MV-4-11 (cell line): ENCODE results near the gene SPECC1.

Experiments used
- DNase-seq: peaks from one replicate; lab custom pipeline; 2025; lab: John Stamatoyannopoulos, UW

SPECC1 gene

GRCh38 chr17:20207262-20207985 is 198.3 kb downstream of the SPECC1 start:
- DNase-seq, result no peak

DNA sequence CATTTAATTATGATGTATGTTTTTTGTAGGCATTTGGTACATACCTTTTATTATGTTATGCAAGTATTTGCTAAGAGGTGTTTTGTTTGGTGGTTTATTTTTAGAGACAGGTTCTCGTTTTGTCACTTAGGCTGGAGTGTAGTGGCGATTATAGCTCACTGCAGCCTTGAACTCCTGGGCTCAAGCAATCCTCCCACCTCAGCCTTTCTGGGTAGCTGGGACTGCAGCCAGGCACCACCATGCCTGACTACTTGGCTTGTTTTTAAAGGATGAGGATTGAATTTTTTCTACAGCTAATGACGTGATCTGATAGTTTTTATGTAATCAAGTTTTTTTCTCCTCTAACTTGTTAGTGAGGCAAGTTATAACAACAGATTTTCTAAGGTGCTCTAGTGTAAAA is 199.6 kb downstream of the SPECC1 start:
- no peak for DNase-seq

- no peak for DNase-seq
Measured at GRCh38 chr17:20210180-20210579, 201.0 kb downstream of the SPECC1 start.

DNA sequence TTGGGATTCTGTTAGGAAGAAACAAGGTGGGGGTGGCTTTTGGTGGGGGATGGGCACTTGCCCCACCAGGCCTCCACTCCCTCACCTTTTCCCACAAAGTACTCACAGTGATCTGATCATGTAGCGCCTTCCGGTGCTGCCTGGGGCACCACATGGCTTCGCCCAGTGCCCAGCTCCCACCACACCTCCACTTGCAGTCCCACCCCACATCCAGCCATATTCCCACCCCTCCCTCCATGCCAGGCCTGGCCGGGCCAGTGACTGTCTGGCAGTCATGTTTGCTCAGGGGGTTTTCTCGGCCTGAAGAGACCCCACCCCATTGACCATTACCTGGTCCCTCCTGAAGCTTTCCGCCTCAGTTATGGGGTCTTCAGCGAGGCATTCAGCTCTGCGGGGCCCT is 201.5 kb downstream of the SPECC1 start:
- no peak for DNase-seq

GRCh38 chr17:20211246-20211645 is 202.1 kb downstream of the SPECC1 start:
- no peak for DNase-seq

DNA sequence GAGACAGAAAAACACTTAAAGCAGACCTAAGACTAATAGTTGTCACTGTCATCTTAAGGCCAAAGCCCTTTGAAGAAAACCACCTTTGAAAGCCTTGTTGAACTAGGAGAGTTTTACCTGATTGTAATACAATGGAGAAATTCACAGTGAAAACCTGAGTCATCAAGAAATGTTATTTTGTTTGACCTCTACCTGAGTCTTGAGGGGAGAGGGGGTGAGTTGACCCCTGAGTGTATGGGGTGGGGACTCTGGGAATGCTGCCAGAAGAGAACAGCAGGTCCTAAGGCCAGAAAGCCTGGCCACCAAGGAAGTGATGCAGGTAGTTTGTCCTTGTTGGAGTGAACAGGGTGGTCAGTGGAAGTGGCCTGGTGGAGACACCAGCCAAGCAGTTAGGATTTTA is 204.3 kb downstream of the SPECC1 start:
- DNase-seq, result no peak

DNA sequence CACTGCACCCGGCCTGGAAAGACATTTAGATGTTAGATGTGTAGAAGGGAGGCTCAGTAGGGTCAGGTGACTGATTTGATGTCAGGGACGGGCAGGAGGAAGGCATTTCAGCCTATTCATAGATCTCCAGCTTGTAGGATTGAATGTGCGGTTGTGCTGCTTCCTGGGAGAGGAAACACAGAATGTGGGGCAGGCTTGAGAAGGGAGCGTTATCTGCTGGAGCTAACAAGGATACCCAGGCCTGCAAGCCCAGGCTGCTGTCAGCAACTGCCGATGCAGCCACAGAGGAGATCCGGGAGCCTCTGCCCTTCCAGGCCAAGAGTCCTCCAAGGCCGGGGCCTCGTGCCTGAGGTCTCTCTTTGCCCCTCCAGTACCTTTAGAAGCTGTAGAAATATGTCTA is 205.6 kb downstream of the SPECC1 start:
- no peak for DNase-seq

- DNase-seq, result no peak
Measured at GRCh38 chr17:20216154-20216815, 207.1 kb downstream of the SPECC1 start.

DNA sequence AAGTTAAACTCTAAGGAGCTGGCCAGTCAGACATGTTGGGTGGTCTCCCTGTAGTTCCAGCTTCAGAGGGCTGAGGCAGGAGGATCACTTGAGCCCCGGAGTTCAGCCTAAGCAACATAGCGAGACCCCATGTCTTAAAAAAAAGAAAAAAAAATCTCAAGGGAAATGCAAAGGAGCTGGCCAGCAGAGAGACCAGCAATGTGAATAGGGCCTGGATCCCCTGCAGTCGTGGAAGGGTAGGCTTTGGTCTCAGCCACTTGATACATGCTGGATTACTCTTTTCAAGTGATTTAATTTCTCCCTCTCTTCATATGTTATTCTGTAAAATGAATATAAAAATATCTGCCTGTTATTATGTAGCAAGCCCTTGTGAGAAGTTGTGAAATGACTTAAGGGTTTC is 207.7 kb downstream of the SPECC1 start:
- DNase-seq, result no peak

DNA sequence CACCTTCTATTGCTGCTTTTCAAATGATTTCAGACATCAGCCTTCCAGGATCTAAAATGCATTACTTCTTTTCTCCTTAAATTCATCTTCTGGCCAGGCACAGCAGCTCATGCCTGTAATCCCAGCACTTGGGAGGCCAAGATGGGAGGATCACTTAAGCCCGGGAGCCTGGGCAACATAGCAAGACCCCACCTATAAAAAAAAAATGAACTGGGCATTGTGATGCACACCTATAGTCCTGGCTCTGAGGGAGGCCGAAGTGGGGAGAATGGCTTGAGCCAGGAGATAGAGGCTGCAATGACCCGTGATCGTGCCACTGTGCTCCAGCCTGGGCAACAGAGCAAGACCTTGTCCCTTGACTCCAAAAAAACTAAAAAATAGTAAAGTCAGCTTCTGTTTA is 208.5 kb downstream of the SPECC1 start:
- DNase-seq, result no peak

DNA sequence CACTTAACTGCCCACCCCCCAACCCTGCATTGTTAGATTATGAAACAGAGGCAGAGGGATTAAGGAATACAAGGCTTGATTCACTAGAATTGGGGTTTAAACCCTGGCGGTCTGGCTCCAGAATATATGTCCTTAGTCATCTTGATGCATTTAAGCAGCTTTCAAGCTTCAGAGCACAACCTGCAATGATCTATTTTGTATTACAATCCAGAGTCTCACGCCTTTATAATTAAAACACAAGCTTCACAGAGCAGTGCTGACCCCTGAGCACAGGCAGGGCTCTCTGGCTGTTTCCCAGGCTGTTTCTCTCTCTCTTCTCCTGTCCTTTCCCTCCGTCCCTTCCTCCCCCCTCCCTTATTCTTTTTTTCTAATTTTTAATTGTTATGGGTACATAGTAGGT is 209.1 kb downstream of the SPECC1 start:
- DNase-seq, result no peak

DNA sequence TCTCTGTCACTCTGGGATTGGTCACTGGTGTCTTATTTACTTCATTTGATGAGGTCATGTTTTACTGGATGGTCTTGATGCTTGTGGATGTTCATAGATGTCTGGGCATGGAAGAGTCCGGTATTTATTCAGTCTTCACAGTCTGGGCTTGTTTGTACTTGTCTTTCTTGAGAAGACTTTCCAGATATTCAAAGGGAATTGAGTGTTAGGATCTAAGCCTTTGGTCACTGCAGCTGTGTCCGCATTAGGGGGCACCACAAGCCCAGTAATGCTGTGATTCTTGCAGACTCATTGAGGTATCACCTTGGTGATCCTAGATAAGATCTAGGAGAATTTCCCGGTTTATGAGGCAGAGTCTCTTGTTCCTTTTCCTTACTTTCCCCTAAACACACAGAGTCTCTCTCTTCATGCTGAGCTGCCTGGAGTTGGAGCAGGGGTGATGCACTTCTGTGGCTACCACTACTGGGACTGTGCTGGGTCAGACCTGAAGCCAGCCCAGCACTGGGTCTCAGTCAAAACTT is 214.7 kb downstream of the SPECC1 start:
- DNase-seq, result no peak

GRCh38 chr17:20224379-20224778 is 215.2 kb downstream of the SPECC1 start:
- no peak for DNase-seq

GRCh38 chr17:20225162-20226115 is 216.3 kb downstream of the SPECC1 start:
- DNase-seq, result no peak

- peak; percentile 69 for DNase-seq
Measured at GRCh38 chr17:20226814-20227482, 217.8 kb downstream of the SPECC1 start.

GRCh38 chr17:20227720-20228370 is 218.7 kb downstream of the SPECC1 start:
- peak; percentile 70 for DNase-seq

- no peak for DNase-seq
Measured at GRCh38 chr17:20228410-20228809, 219.3 kb downstream of the SPECC1 start.

GRCh38 chr17:20228860-20229259 is 219.7 kb downstream of the SPECC1 start:
- DNase-seq, result peak; percentile 78

GRCh38 chr17:20230924-20231323 is 221.8 kb downstream of the SPECC1 start:
- DNase-seq, result no peak

DNA sequence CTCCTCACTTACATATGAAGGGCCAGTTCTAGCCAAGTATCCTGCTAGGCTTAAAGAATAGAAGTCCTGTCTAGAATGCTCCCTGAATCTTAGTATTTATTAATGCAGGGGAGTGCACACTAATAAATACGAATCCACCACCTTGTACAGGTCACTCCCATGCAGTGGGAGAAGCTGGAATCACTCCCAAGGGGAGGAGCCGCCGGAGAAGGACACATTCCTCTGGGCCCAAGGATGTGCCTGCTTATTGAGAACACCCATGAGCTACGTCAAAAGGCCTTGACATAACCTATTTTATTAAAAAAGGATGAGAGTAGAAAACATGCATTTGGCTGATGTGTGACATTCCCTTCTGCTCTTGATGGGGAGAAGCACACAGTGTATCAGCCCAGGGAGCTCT is 223.5 kb downstream of the SPECC1 start:
- DNase-seq, result no peak

GRCh38 chr17:20234276-20234675 is 225.1 kb downstream of the SPECC1 start:
- no peak for DNase-seq
